Upper lobe of left lung (tissue), 4 donors: ENCODE data around the gene SCN1B.

Experiments used
- EP300 ChIP-seq, 4 donors: sonication (generic); formaldehyde crosslinking; IDR thresholded peaks; one replicate each; pipeline ENCODE4 v1.5.1; 2017; ENCODE audit warnings: antibody characterized with exemption in 4 of 4, control low read depth in 2 of 4
- POLR2A ChIP-seq, 4 donors: fragments of 450-650 bp; IDR thresholded peaks; one replicate each; pipeline ENCODE4 v1.5.1; 2016 to 2017; ENCODE audit warnings: antibody characterized with exemption in 4 of 4, mild to moderate bottlenecking in 2 of 4
- POLR2AphosphoS5 ChIP-seq, 2 donors: sonication (generic); formaldehyde crosslinking; IDR thresholded peaks; one replicate each; pipeline ENCODE4 v1.5.1; 2017; ENCODE audit warnings: antibody characterized with exemption in 2 of 2
- TF ChIP-seq, protein P1 (sequence below), 6 experiments: fragments of 450-650 bp in 4 of 6; fragments of 200-600 bp in 2 of 6; sonication (generic) in 2 of 6; IDR thresholded peaks; one replicate each; pipeline ENCODE4 v1.5.1; 2016 to 2019; ENCODE audit warnings: antibody characterized with exemption in 6 of 6

- TF ChIP-seq, protein P1, sequence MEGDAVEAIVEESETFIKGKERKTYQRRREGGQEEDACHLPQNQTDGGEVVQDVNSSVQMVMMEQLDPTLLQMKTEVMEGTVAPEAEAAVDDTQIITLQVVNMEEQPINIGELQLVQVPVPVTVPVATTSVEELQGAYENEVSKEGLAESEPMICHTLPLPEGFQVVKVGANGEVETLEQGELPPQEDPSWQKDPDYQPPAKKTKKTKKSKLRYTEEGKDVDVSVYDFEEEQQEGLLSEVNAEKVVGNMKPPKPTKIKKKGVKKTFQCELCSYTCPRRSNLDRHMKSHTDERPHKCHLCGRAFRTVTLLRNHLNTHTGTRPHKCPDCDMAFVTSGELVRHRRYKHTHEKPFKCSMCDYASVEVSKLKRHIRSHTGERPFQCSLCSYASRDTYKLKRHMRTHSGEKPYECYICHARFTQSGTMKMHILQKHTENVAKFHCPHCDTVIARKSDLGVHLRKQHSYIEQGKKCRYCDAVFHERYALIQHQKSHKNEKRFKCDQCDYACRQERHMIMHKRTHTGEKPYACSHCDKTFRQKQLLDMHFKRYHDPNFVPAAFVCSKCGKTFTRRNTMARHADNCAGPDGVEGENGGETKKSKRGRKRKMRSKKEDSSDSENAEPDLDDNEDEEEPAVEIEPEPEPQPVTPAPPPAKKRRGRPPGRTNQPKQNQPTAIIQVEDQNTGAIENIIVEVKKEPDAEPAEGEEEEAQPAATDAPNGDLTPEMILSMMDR (IDR thresholded peaks at IDR 0.05) = no peak
- TF ChIP-seq POLR2A (IDR thresholded peaks at IDR 0.05) = no peak
- no peak for TF ChIP-seq POLR2AphosphoS5 (IDR thresholded peaks at IDR 0.05)
- TF ChIP-seq EP300 (IDR thresholded peaks at IDR 0.05) = no peak
Measured at GRCh38 chr19:35070471-35070870, 40.2 kb downstream of the SCN1B start.
